Activated T-cell treated with anti-CD3 and anti-CD28 coated beads, Interleukin-2, amount 50 U/mL, for 72 hours (primary cell): ENCODE data around the gene PIGQ. TPM values are rescaled to one million over a fixed set of nuclear protein-coding genes. Genes with fewer than 3 reads are reported as not detected.

Experiments
- ATAC-seq, 2 donors: fragments of 150-1000 bp; cut with Tn5 transposase; replicated peaks in 1 of 2; 2 replicates each; pipeline ENCODE4 v1.10.0; 2021; ENCODE audit warnings: moderate library complexity in 2 of 2, mild to moderate bottlenecking in 1 of 2
- DNase-seq, 2 donors: peaks; one replicate each; pipeline ENCODE4 v3.0.0; 2021 to 2022; ENCODE audit warnings: mixed read lengths in 1 of 2
- H3K27ac Mint-ChIP-seq: one replicate; pipeline ENCODE4 v1.8.0; 2022; ENCODE audit warnings: mild to moderate bottlenecking, moderate library complexity, mixed read lengths
- H3K27me3 Mint-ChIP-seq: one replicate; pipeline ENCODE4 v1.8.0; 2022; ENCODE audit warnings: low read depth, mixed read lengths
- H3K36me3 Mint-ChIP-seq, 2 donors: one replicate each; pipeline ENCODE4 v1.8.0; 2022; ENCODE audit warnings: mixed read lengths in 2 of 2, mild to moderate bottlenecking in 1 of 2; ENCODE audit not compliant: insufficient read depth in 2 of 2
- H3K4me1 Mint-ChIP-seq: one replicate; pipeline ENCODE4 v1.8.0; 2022; ENCODE audit warnings: low read depth, mixed read lengths
- H3K4me3 Mint-ChIP-seq, 2 donors: one replicate each; pipeline ENCODE4 v1.8.0; 2022; ENCODE audit warnings: mild to moderate bottlenecking in 2 of 2, mixed read lengths in 2 of 2, moderate library complexity in 2 of 2
- H3K9me3 Mint-ChIP-seq, 2 donors: one replicate each; pipeline ENCODE4 v1.8.0; 2022; ENCODE audit warnings: mixed read lengths in 2 of 2
- total RNA-seq, 2 donors: library from RNA; stranded (reverse); gene quantifications; one replicate each; pipeline ENCODE4 v1.2.3, GENCODE V29; 2022

The PIGQ gene
- total RNA-seq: 10 to 100 TPM; 18.2 to 22.4 TPM

GRCh38 chr16:569445-570254, at the start of gene PIGQ:
PIGQ (plus strand) TSS chr16:569968; CDS start chr16:574075, 4,107 bp downstream.
- Mint-ChIP-seq H3K27me3 (no peaks in the 10 kb centered on the region), H3K4me1 (peaks cover 38% of the 10 kb centered on the region), H3K27ac (peak within 1 kb of the TSS; percentile 92), H3K4me3 (peak within 1 kb of the TSS; percentile 91 to 95), H3K9me3 (no peaks in the 10 kb centered on the region), H3K36me3 (no peaks in the 10 kb centered on the region)
- DNase-seq (peak; percentile 75 to 77), ATAC-seq (peak; percentile 82 to 88)

- Mint-ChIP-seq H3K4me1 (peaks cover 26% of the 10 kb centered on the region), H3K4me3 (no peak overlapping the region), H3K9me3 (no peaks in the 10 kb centered on the region), H3K36me3 (no peaks in the 10 kb centered on the region), H3K27me3 (no peaks in the 10 kb centered on the region), H3K27ac (no peak overlapping the region)
- DNase-seq (no peak), ATAC-seq (no peak)
Observed at GRCh38 chr16:520847-521246, 48.9 kb upstream of the PIGQ start.

GRCh38 chr16:521381-522210, 48.2 kb upstream of the PIGQ start:
- Mint-ChIP-seq H3K9me3 (no peaks in the 10 kb centered on the region), H3K36me3 (no peaks in the 10 kb centered on the region), H3K27ac (no peak overlapping the region), H3K4me1 (peaks cover 33% of the 10 kb centered on the region), H3K27me3 (no peaks in the 10 kb centered on the region), H3K4me3 (no peak overlapping the region)
- DNase-seq (no peak), ATAC-seq (no peak)

GRCh38 chr16:522320-523096, 47.3 kb upstream of the PIGQ start:
- ATAC-seq (no peak), DNase-seq (no peak)
- H3K27me3 Mint-ChIP-seq: no peaks in the 10 kb centered on the region
- H3K36me3 Mint-ChIP-seq: no peaks in the 10 kb centered on the region
- no peaks in the 10 kb centered on the region for H3K9me3 Mint-ChIP-seq
- peaks cover 36% of the 10 kb centered on the region for H3K4me1 Mint-ChIP-seq
- no peak overlapping the region for H3K27ac Mint-ChIP-seq
- no peak overlapping the region for H3K4me3 Mint-ChIP-seq

- H3K36me3 Mint-ChIP-seq: no peaks in the 10 kb centered on the region
- DNase-seq: no peak
Observed at GRCh38 chr16:523097-523741, 46.5 kb upstream of the PIGQ start.

GRCh38 chr16:524274-525040, 45.3 kb upstream of the PIGQ start:
- peak overlapping the region; percentile 94 for H3K27ac Mint-ChIP-seq
- peaks cover 0 to 2% of the 10 kb centered on the region in 2 donors for H3K36me3 Mint-ChIP-seq
- no peak for DNase-seq
- no peaks in the 10 kb centered on the region for H3K9me3 Mint-ChIP-seq
- no peak for ATAC-seq
- H3K4me3 Mint-ChIP-seq: peak overlapping the region; percentile 85 to 87
- peaks cover 47% of the 10 kb centered on the region for H3K4me1 Mint-ChIP-seq
- no peaks in the 10 kb centered on the region for H3K27me3 Mint-ChIP-seq

More at GRCh38 chr16:523097-523741, 46.5 kb upstream of the PIGQ start:
- ATAC-seq: no peak
- Mint-ChIP-seq H3K9me3 (no peaks in the 10 kb centered on the region), H3K27ac (peak overlapping the region; percentile 54), H3K4me1 (peaks cover 36% of the 10 kb centered on the region), H3K27me3 (no peaks in the 10 kb centered on the region), H3K4me3 (no peak overlapping the region)

GRCh38 chr16:525123-525519, 44.6 kb upstream of the PIGQ start:
- peaks cover 2 to 3% of the 10 kb centered on the region in 2 donors for H3K36me3 Mint-ChIP-seq
- ATAC-seq (peak; percentile 0 to 1), DNase-seq (peak in 1 of 2 donors; percentile 35)
- H3K27ac Mint-ChIP-seq: peak overlapping the region; percentile 94
- peak overlapping the region; percentile 85 to 87 for H3K4me3 Mint-ChIP-seq
- H3K4me1 Mint-ChIP-seq: peaks cover 54% of the 10 kb centered on the region
- H3K27me3 Mint-ChIP-seq: no peaks in the 10 kb centered on the region
- no peaks in the 10 kb centered on the region for H3K9me3 Mint-ChIP-seq

GRCh38 chr16:525520-526180, 44.1 kb upstream of the PIGQ start:
- Mint-ChIP-seq H3K9me3 (no peaks in the 10 kb centered on the region), H3K4me1 (peaks cover 57% of the 10 kb centered on the region), H3K36me3 (peaks cover 2 to 3% of the 10 kb centered on the region in 2 donors), H3K4me3 (peak overlapping the region; percentile 85 to 87), H3K27ac (peak overlapping the region; percentile 94), H3K27me3 (no peaks in the 10 kb centered on the region)
- DNase-seq: peak; percentile 83 to 90
- peak; percentile 71 to 73 for ATAC-seq

GRCh38 chr16:526181-527014, 43.4 kb upstream of the PIGQ start:
- Mint-ChIP-seq H3K36me3 (peaks cover 2 to 3% of the 10 kb centered on the region in 2 donors), H3K4me1 (peaks cover 57% of the 10 kb centered on the region), H3K27me3 (no peaks in the 10 kb centered on the region), H3K9me3 (no peaks in the 10 kb centered on the region), H3K4me3 (peak overlapping the region; percentile 85 to 87), H3K27ac (peak overlapping the region; percentile 75)
- ATAC-seq: no peak
- DNase-seq: no peak

GRCh38 chr16:527015-527903, 42.5 kb upstream of the PIGQ start, which contains the start of gene CAPN15:
CAPN15 (plus strand) TSS chr16:527712; CDS start chr16:546839, 19,127 bp downstream.
- peak within 1 kb of the TSS; percentile 92 to 96 for H3K4me3 Mint-ChIP-seq
- H3K27me3 Mint-ChIP-seq: no peaks in the 10 kb centered on the region
- peaks cover 57% of the 10 kb centered on the region for H3K4me1 Mint-ChIP-seq
- peaks cover 2 to 3% of the 10 kb centered on the region in 2 donors for H3K36me3 Mint-ChIP-seq
- peak within 1 kb of the TSS; percentile 94 for H3K27ac Mint-ChIP-seq
- ATAC-seq (peak; percentile 75 to 77), DNase-seq (peak; percentile 89 to 92)
- no peaks in the 10 kb centered on the region for H3K9me3 Mint-ChIP-seq
